ENCODE results near the gene ABCB9. TPM values are rescaled to one million over a fixed set of nuclear protein-coding genes. Genes with fewer than 3 reads are reported as not detected.

The ABCB9 gene
- total RNA-seq, 1 donor from 2014 or later, result 1.2 TPM

DNA sequence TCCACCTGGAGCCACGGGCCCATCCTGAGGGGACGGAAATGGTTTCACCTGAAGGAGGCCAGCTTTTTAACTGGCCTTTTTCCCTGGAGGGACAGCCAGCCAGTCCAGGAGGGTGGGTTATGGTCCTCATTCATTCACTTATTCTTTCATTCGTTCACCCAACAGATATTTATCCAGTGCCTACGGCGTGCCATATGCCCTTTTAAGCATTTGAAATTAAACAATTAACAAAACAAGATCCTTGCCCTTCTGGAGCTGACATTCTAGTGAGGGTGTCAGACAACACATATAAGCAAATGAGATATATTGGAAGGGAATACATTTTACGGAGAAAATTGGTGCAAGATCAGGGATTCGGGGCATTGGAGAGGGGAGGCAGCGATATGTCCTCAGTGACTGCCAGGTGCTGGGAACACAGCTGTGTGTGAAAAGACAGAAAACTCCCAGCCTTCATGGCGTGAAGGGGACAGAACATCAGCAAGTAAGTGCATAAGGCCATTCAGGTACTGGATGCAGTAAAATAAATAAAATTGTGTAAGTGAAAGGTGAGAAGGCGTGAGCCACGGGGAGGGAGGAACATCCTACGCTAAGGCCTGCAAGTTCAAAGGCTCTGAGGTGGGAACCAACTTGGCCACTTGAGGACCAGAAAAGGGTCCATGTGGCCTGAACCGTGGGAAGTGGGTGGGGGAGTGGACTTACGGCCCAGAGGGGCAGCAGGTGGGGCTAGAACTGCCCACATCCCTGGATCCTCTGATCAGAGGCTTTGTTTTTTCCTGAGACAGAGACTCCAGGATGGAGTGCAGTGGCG, 684 bp upstream of the ABCB9 start:
- DNase-seq (ENCODE audit: low spot score), result no peak
- no peak for ATAC-seq

DNA sequence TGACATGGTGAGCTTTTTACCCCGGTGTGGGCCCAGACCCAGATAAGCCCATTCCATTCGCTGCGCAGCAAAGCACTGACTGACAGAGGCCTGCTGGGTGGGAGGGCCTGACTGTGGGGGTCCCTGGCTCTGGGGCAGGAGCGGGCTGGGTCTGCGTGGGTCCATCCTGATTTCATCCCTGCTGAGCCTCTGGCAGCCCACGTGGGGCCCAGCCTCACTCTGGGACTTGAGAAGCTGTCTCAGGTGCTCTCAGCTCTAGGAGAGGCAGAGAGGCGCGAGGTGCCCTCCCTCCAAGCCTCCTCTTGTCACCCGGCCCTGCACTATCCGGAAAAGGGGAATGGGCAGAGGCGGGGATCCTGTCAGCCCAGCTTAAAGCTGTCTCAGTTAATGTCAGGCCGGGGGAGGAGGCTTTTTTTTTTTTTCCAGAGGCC, 927 bp downstream of the ABCB9 start:
- DNase-seq (ENCODE audit: low spot score), result no peak
- no peak for ATAC-seq

DNA sequence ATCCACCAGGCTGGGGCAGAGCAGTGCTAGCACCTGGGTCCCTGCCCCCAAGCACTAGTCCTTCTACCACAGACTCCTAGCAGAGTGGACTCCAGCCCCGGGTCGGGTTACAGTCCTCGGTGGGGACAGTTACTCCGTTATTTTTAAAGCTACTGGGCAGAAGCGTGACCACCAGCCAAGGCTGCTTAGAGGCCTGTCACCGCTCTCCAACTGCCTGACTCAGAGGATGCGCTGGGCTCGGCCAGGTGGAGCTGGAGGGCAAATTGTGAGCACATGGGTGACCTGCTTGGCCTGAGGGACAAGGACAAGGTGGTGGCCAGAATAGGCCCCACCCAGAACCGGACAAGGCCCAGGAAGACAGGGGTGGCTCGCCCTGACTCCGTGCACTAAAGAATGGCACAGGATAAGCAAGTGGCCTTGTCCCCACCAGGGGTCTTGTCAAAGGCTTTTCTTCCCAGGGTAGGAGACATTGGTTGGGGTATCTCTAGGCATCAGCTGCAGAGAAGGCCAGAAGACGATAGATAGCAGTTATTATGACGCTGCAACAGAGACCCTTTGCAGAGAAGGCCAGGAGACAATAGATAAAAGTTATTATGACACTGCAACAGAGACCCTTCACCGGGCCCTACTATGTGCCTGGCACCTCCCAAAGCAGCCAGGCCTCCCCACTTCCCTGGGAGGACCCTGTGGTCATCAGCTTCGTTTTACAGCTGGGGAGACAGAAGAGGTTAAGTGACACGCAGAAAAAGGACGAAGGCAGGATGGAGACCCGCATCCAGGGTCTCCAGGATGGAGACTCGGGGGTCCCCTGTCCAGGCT, 1.6 kb downstream of the ABCB9 start:
- ATAC-seq (no peak), DNase-seq (ENCODE audit: low spot score) (no peak)

DNA sequence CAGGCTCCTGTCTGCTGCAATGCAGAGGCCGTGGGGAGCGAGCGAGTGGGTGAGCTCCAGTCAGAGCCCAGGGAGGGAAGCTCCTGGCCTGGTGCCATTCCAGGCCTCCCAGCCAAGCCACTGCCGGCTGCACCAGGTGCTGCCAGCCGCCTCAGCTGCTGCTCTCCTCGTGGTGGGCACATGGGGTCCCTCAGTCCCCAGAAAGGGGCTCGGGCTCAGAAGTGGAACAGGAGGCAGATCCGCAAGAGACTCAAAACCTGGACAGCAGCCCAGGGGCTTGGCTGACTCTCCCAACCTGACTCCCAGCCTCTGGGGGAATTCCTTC, 2.4 kb downstream of the ABCB9 start:
- no peak for DNase-seq (ENCODE audit: low spot score)
- ATAC-seq, result peak; percentile 11

DNA sequence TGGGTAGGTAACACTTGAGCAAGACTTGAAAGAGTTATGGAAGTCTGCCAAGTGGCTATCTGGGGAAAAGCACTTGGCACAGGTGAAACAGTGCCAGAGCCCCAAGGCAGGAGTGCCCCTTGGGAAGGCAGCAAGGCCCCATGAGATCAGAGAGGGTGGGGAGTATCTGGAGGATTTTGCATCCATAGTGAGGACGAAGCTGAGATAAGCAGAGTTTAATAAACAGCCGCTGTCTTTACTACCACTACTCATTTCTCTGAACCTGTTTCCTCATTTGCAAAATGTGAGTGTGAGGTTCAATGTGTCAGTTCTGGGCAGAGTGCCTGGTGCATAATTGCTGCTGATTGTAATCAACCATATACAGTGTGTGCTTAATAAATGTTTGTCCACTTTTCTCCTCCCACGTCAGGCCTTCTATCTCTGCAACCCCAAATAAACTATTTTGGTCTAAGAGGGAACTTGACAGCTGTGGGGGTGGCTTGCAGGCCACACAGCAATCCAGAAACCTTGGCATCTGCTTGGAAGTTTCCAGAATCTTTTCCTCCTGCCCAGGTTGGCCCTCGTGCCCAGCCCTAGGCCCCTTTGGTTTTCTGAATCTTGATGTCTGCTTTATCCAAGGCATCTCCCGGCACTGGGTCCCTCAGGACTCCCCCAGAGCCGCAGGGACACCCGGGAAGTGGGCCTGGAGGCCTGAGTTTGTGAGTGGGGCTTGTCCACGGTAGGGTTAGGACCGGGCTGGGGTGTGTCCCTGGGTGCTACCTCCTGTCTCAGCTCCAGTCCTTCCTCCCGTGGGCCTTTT, 4.5 kb downstream of the ABCB9 start:
- ATAC-seq (no peak), DNase-seq (ENCODE audit: low spot score) (no peak)

DNA sequence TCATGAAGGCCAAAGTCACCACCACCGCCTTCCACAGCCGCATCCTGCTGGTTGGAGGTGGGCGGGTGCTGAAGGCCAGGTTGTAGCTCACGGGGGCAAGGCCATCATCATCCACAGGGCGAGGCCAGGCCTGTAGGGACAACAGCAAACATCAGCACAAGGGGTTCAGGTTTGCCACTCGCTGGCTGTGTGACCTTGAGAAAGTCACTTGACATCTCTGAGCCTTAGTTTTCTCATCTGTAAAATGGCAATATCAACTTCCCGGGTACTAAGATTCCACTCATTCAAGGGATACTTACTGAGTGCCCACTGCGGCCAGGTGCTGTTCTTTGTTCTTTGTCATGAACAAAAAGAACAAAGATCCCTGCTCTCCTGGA, 6.1 kb downstream of the ABCB9 start:
- no peak for ATAC-seq
- no peak for DNase-seq (ENCODE audit: low spot score)

DNA sequence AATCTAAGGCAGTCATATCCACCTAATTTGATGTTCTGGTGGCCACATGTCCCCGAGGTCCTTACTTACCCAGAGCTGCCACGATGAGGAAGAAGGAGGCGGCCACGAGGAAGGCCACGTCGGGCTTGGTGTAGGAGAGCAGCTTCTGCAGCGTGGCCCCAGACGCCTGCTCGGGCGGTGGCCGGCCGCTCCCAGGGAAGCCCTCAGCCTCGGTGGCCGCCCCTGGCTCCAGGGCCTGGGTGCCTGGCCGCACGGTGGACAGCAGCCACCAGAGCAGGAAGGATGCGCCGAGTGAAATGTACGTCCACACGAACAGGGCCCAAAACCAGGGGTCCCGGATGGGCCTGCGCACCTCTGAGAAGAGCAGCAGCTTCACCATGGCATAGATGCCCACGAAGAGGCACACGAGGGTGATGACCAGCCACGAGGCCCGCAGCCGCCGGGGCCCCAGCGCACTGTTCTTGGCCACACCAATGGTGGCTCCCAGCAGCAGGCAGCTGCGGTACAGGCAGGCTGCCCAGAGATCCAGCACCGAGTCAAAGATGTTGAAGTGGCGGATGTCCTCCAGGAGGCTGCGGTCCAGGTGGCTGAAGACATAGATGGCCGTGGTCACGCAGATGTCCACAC, 6.6 kb downstream of the ABCB9 start:
- no peak for ATAC-seq
- no peak for DNase-seq (ENCODE audit: low spot score)

DNA sequence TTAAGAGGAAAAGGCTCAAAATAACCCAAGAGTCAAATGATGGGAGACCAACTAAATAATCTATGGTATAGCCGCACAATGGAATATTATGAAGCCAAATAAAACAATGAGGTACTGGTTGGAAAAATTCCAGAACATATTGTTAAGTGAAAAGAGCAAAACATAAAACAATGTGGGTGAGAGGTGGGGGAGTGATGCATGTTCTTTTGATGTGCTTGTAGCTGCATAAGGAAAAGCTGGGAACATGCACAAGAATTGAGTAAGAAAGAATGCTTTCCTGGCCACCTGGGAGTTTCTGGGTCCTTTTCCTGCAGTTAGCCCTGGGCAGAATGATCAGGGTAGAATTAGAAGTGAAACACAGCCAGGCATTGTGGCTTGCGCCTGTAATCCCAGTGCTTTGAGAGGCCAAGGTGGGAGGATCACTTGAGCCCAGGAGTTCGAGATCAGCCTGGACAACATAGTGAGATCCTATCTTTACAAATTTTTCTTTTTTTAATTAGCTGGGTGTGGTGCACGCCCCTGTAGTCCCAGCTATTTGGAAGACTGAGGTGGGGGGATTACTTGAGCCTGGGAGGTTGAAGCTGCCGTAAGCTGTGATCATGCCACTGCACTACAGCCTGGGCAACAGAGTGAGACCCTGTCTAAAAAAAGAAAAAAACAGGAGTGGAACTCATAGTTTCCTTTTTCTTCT, 7.9 kb downstream of the ABCB9 start:
- DNase-seq (ENCODE audit: low spot score), result no peak
- no peak for ATAC-seq

DNA sequence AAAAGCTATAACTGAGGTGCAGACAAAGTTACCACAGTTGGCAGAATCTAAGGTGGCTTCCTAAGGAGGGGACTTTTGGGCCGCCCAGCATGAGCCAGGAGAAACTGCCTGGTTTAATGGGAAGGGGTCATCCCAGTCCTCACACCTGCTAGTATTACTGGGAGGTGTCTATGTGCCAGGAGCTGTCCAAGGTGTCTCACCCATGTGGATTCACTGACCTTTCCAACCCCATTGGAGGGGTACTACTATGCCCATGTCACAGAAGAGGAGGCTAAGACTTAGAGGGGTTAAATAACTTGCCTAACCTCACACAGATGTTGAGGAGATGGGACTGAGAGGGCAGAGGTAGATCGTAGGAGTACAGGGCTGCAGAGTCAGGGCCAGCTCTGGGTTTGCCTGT, 10.2 kb downstream of the ABCB9 start:
- no peak for ATAC-seq

DNA sequence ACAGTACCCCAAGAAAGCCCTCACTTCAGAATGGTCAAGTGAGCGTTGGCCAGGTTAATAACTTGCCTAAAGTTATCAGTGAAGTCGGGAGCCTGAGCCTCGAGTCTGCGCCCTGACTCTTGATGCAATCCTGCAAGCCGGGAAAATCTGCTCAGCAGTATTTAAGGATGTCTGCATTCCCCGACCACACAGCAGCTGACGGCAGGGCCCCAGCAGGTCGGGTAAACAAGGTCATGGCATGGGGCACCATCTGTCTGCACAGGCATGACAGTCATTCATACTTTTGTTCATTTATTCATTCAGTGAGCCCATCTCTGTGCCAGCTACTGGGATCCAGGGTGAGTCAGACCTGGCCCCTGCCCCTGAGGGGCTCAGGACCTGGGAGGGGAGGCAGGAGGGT, 11.1 kb downstream of the ABCB9 start:
- DNase-seq (ENCODE audit: low spot score) (no peak), ATAC-seq (no peak)

More for the DNA sequence above, 10.2 kb downstream of the ABCB9 start:
- no peak for DNase-seq (ENCODE audit: low spot score)

DNA sequence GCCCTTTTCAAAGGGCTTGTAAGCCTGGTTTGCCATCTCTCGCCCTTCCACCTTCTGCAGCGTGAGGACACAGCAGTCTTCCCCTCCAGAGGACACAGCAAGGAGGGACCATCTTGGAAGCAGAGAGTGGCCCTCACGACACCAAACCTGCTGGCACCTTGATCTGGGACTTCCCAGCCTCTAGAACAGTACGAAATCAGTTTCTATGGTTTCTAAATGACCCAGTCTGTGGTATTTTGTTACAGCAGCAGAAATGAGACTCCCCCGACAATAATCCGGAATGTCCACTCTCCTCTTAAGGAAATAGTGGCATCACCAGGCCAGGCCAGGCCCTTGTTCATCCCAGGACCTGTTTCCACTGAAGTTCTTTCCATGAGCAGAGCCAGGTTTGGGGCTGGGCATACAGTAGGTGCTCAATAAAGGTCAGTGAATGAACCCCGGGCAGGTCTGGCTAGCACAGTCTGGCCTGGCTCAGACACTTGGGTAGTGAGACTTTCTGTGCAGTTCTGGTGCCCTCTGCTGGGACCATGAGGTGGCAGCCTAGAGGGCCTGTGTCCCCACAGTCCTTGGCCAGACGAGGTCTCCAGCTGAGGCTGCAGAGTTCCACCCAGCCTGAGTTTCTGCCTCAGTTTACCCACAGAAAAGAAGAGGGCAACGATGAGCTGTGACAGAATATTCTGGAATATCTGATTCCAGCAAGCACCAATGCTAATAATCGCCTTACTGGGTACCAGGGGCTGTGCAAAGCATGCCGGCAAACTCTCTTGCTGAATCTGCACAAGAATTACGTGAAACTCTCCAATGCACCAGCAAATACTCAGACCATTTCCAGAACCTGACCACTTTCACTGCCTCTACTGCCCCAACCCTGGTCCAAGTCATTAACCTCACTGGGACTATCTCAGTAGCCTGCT, 14.0 kb downstream of the ABCB9 start:
- ATAC-seq (peak; percentile 99), DNase-seq (ENCODE audit: low spot score) (peak; percentile 79)

DNA sequence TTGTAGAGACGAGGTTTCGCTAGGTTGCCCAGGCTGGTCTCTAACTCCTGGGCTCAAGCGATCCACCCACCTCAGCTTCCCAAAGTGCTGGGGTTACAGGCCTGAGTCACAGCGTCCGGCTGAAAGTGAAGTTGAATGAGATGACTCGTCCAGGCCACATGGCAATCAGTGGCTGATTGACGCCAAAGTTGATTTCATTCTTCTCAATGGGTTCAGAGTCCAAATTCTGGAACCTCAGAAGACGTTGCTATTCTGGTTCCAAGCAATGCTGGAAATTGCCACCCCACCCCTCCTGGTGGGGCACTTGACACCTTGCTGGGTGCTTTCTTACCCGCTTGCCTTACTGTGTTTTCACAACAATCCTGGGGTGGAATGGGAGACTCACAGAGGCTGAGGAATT, 14.9 kb downstream of the ABCB9 start:
- ATAC-seq (no peak), DNase-seq (ENCODE audit: low spot score) (no peak)

DNA sequence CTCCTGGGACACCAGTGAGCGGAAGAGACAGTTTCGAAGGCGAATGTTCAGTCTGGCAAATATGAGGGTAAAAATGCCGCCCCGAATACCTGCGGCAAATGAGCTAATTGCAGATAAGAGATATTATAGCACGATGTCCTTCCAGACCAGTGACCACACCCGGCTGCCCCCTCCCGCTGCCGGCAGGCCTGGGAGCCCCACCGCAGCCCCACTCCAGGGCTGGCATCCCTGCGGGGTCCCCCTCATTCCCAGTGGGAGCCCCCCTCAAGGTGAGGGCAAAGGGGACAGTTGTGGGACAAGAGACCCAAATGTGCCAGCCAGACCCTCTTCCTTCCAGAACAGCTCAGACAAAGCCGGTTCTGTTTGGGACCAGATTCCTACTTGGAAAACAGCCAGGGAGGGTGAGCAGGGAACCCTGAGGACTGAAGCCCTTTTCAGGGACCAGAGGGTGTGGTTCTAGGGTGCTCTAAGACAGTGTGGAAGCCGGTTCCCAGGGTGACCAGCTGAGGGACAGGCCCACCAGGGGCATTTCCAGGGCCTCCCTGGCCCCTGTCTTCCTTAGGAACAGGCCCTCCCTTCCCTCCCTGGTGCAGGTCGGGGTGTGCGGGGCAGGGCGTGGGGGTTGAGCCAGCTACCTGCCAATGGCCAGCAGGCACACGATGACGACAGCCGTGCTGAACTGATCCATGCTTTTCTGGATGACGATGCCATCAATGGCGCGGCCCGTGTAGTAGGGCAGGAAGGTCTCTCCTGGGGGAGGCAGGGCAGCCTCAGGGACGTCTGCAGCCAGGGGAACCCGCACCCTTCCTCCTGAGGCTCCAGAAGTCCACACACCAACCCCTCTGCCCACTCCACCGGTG, 16.2 kb downstream of the ABCB9 start:
- DNase-seq (ENCODE audit: low spot score) (no peak), ATAC-seq (no peak)

DNA sequence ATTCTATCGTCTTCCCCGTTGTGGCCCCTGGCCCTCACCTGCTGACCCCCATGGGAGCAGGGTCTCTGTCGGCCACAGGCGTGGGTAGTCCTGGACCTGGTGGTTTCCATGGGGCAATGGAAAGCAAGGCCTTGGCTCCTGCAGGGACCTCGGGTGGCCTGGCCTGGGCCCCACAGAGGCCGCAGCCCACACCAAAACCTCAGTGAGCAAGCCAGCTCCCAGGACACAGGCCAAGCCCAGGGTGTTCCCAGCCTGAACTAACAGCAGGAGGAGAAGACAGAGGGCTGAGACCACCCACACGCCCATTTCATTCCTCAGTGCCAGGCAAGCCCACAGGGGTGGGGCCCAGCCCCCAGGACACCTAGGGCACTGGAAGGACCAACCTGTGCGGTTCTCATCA, 16.9 kb downstream of the ABCB9 start:
- DNase-seq (ENCODE audit: low spot score) (no peak), ATAC-seq (no peak)

DNA sequence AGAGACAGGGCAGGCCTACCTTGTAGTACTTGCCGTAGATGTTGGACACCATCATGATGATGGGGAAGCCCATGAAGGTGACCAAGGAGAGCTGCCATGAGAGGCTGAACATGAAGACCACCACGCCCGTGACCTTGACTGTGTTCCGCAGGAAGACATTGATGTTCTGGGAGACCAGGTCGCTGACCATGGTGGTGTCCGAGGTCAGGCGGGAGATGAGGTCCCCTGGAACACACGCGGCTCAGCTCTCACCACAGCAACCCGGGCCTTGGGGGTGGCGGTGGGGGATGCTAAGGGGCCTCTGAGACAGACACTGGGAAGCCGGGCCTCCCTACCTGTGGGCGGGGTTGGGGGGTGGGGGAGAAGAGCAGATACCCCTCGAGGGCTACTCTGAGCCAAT, 17.7 kb downstream of the ABCB9 start:
- no peak for DNase-seq (ENCODE audit: low spot score)
- no peak for ATAC-seq

DNA sequence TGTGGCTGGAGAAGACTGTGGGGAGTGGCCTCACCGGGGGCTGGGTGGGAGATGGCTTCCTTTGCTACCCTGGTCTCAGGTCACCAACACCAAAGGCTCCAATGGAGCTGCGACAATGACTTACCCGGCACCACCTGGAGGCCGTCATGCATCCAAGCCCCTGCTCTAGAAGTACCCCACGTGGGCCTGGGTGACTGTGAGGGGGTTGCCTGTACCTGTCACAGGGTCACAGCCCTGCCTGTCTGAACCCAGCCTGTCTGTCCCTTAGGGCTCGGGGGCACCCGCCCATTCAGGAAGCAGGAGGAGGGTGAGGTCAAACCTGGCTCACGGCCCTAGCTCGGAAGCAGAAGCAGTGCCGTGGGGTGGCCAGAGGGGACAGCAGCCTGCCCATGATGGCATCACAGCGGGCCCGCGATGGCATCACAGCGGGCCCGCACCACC, 18.9 kb downstream of the ABCB9 start:
- ATAC-seq (peak; percentile 4), DNase-seq (ENCODE audit: low spot score) (no peak)

DNA sequence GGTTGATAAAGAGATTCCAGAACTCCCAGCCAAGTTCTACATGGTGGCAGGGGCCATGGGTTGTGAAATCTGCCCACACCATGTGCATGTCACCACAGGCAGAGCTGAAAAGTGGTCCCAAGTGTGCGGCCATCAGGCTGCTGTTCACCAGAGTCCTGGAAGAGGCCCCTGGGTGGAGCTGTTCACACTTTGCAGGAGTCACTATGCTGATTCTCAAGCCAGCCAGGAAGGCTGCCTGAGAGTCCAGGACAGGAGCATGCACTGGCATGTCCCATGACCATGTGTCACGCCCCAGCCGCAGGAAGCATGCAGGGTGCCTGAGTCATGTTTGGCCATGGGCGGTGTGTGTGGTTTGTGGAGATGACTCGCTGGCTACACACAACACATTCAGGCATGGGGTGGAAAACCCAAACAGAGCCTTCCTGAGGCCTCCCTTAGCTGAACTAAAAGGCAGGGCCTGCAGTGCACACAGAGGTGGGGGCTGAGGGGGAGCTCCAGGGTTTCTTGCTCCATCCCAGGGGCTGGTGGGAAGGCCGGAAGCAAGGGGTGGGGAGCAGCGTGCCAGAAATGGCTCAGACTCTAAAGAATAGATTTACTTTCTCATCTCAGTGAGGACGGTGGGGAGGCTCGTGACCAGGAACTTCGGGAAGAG, 19.4 kb downstream of the ABCB9 start:
- DNase-seq (ENCODE audit: low spot score) (peak; percentile 58), ATAC-seq (peak; percentile 58)
